Liver (tissue), 3 donors: Measurements from ENCODE around the gene FBN1.

ENCODE experiments used
- CTCF ChIP-seq: fragments of 150-350 bp; IDR thresholded peaks from 2 replicates; pipeline ENCODE4 v1.5.1; 2017; ENCODE audit warnings: improper control_type of control experiment, low read depth, low read length; ENCODE audit not compliant: missing input control
- FOXA1 ChIP-seq: IDR thresholded peaks from 2 replicates; pipeline ENCODE4 v1.6.1; 2016; ENCODE audit warnings: antibody characterized with exemption
- HNF4A ChIP-seq, 2 donors: conservative IDR thresholded peaks; 2 replicates each; pipeline ENCODE4 v1.6.1; 2016; ENCODE audit warnings: antibody characterized with exemption in 2 of 2, mild to moderate bottlenecking in 2 of 2
- JUND ChIP-seq, 2 donors: IDR thresholded peaks; 2 replicates each; pipeline ENCODE4 v1.6.1; 2016; ENCODE audit warnings: antibody characterized with exemption in 2 of 2
- MAX ChIP-seq: IDR thresholded peaks from 2 replicates; pipeline ENCODE4 v1.6.1; 2016; ENCODE audit warnings: antibody characterized with exemption
- RAD21 ChIP-seq, 2 donors: IDR thresholded peaks; 2 replicates each; pipeline ENCODE4 v1.6.1; 2016; ENCODE audit warnings: antibody characterized with exemption in 2 of 2, mild to moderate bottlenecking in 2 of 2
- REST ChIP-seq: IDR thresholded peaks from 2 replicates; pipeline ENCODE4 v1.6.1; 2016; ENCODE audit warnings: antibody characterized with exemption, mild to moderate bottlenecking
- ZBTB33 ChIP-seq: IDR thresholded peaks from 2 replicates; pipeline ENCODE4 v1.6.1; 2016; ENCODE audit warnings: antibody characterized with exemption
- donor health status: healthy.
- donor health status: healthy.

GRCh38 chr15:48674876-48675275, 29.4 kb upstream of the FBN1 start:
- TF ChIP-seq CTCF (no peak), REST (no peak), MAX (no peak), FOXA1 (no peak), HNF4A (conservative IDR thresholded peaks at IDR 0.05) (no peak), ZBTB33 (no peak), JUND (IDR thresholded peaks at IDR 0.05) (no peak), RAD21 (IDR thresholded peaks at IDR 0.05) (no peak)
